ENCODE results near the gene USH1G. TPM values are rescaled to one million over a fixed set of nuclear protein-coding genes. Genes with fewer than 3 reads are reported as not detected.

Gene USH1G
- total and polyA plus RNA-seq, 2 of the 13 experiments (the other 11 are each of a cell fraction or from before 2014, with no cell fraction given) = 0.04 TPM; not detected in 1

- TF ChIP-seq TFDP1 (CRISPR knock-in tag; IDR thresholded peaks at IDR 0.05; ENCODE audit: borderline replicate concordance) (no peak), ZNF333 (CRISPR knock-in tag; IDR thresholded peaks at IDR 0.05; ENCODE audit: borderline replicate concordance) (no peak), KDM3A (CRISPR knock-in tag; IDR thresholded peaks at IDR 0.05; ENCODE audit: low read depth) (no peak), SMAD1 (CRISPR knock-in tag; IDR thresholded peaks at IDR 0.05; ENCODE audit: borderline replicate concordance, low read depth) (no peak), NR2F6 (IDR thresholded peaks at IDR 0.05) (peak; percentile 5; the same call in 1 of the 2 replicates), NR2F6 (CRISPR knock-in tag; IDR thresholded peaks at IDR 0.05) (no peak), TBX2 (CRISPR knock-in tag; IDR thresholded peaks at IDR 0.05; ENCODE audit: borderline replicate concordance) (peak; percentile 6; the same call in 1 of the 2 replicates), EZH2 (conservative IDR thresholded peaks at IDR 0.05; ENCODE audit: low read depth, low read length) (0 out of 2 replicates have a peak, but pooled peaks have one; percentile 79), FOXC1 (CRISPR knock-in tag; IDR thresholded peaks at IDR 0.05; ENCODE audit: borderline replicate concordance) (0 out of 2 replicates have a peak, but pooled peaks have one; percentile 0), ZNF460 (CRISPR knock-in tag; IDR thresholded peaks at IDR 0.05; ENCODE audit: borderline replicate concordance) (no peak), IRF1 (CRISPR knock-in tag; IDR thresholded peaks at IDR 0.05; ENCODE audit: low read depth) (no peak)
These were observed 29.0 kb downstream of the USH1G start (continued) for GRCh38 chr17:74893936-74894671.

Data from HepG2 (cell line).